Natural killer cell (primary cell): ENCODE measurements around the gene ERICH3. TPM values are rescaled to one million over a fixed set of nuclear protein-coding genes. Genes with fewer than 3 reads are reported as not detected.

ENCODE experiments used
- ATAC-seq, 3 donors: fragments of 150-1000 bp in 2 of 3; fragments of 200-7000 bp in 1 of 3; cut with Tn5 transposase; 1 replicate in 1 of 3; 2 replicates in 2 of 3; pipeline ENCODE4 v1.10.0; 2021; ENCODE audit warnings: mild to moderate bottlenecking in 2 of 3, moderate library complexity in 2 of 3
- DNase-seq, 2 donors: peaks; one replicate each; pipeline versions ENCODE4 v3.0.0 to v3.0.0-alpha.2; 2013 to 2021; ENCODE audit warnings: mixed read lengths in 1 of 2
- H3K27ac ChIP-seq: one replicate; pipeline ENCODE4 v1.5.1; 2013; ENCODE audit warnings: mild to moderate bottlenecking, low read length
- H3K27me3 ChIP-seq: one replicate; pipeline ENCODE4 v1.6.1; 2013; ENCODE audit warnings: low read length; ENCODE audit not compliant: control insufficient read depth, insufficient read depth
- H3K36me3 ChIP-seq: one replicate; pipeline ENCODE4 v1.6.1; 2013; ENCODE audit warnings: low read length; ENCODE audit not compliant: control insufficient read depth, insufficient read depth
- H3K4me1 ChIP-seq: one replicate; pipeline ENCODE4 v1.6.1; 2013; ENCODE audit warnings: low read length; ENCODE audit not compliant: control insufficient read depth, insufficient read depth
- H3K4me3 ChIP-seq: one replicate; pipeline ENCODE4 v1.5.1; 2013; ENCODE audit warnings: low read length
- H3K9me3 ChIP-seq: one replicate; pipeline ENCODE4 v1.6.1; 2013; ENCODE audit warnings: low read length; ENCODE audit not compliant: control insufficient read depth, insufficient read depth
- H3K27ac Mint-ChIP-seq, 2 donors: one replicate each; pipeline ENCODE4 v1.8.0; 2022; ENCODE audit warnings: mild to moderate bottlenecking in 2 of 2, mixed read lengths in 2 of 2, moderate library complexity in 1 of 2
- H3K27me3 Mint-ChIP-seq, 2 donors: one replicate each; pipeline ENCODE4 v1.8.0; 2022; ENCODE audit warnings: low read depth in 2 of 2, mixed read lengths in 2 of 2
- H3K36me3 Mint-ChIP-seq: one replicate; pipeline ENCODE4 v1.8.0; 2022; ENCODE audit warnings: mixed read lengths
- H3K4me1 Mint-ChIP-seq, 2 donors: one replicate each; pipeline ENCODE4 v1.8.0; 2022; ENCODE audit warnings: mixed read lengths in 2 of 2
- H3K4me3 Mint-ChIP-seq: one replicate; pipeline ENCODE4 v1.8.0; 2022; ENCODE audit warnings: mild to moderate bottlenecking, moderate library complexity, mixed read lengths
- H3K9me3 Mint-ChIP-seq, 2 donors: one replicate each; pipeline ENCODE4 v1.8.0; 2022; ENCODE audit warnings: mixed read lengths in 2 of 2
- WGBS: methylation state at CpG from one replicate; pipeline ENCODE4 v1.1.7; 2013; ENCODE audit warnings: missing lambda C conversion rate; ENCODE audit not compliant: insufficient coverage; 5-methylcytosine and 5-hydroxymethylcytosine counted together
- intact Hi-C: fragments of 100-400 bp; cut with micrococcal nuclease; formaldehyde crosslinking; loops from one replicate; pipeline ENCODE4 v1.14.2; 2022
- total RNA-seq, 4 donors: library from RNA; stranded (reverse); fragments of 120-200 nt in 1 of 4; gene quantifications; one replicate each; pipeline versions ENCODE4 v1.2.3 to v1.2.4, GENCODE V29; 2013 to 2022
- TF ChIP-seq, protein P1 (sequence below): fragments of 200-600 bp; IDR thresholded peaks from one replicate; pipeline ENCODE4 v1.8.0; 2022; ENCODE audit warnings: antibody characterized with exemption

The ERICH3 gene
- total RNA-seq, 3 donors from 2014 or later (not counting 1 experiment from before 2014, with no cell fraction given), result 0.64 to 1.0 (median 0.68) TPM

DNA sequence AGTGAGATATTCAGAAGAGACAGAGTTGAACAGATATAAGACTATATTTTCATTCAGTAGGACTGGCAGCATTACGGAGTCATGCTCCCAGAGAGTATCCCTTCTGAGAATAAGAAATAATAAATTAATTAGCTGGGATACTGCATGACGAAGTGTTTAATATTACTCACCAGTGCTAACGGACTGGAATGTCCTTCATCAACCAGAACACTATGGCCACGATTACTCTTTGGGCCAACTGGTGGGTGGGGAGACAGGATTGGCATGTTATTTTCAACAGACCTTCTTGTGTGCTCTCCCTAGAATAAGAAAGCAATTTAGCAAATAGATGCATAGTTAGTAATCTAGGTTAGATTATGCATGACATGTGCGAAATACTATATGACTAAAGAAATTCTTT lies 32.4 kb downstream of the ERICH3 start:
- Histone ChIP-seq H3K4me3 (no peak overlapping the region), H3K36me3 (no peaks in the 10 kb centered on the region), H3K27me3 (no peaks in the 10 kb centered on the region), H3K4me1 (no peaks in the 10 kb centered on the region), H3K9me3 (no peaks in the 10 kb centered on the region), H3K27ac (no peak overlapping the region)
- peaks cover 8 to 11% of the 10 kb centered on the region in 2 donors for H3K4me1 Mint-ChIP-seq
- TF ChIP-seq, protein P1, sequence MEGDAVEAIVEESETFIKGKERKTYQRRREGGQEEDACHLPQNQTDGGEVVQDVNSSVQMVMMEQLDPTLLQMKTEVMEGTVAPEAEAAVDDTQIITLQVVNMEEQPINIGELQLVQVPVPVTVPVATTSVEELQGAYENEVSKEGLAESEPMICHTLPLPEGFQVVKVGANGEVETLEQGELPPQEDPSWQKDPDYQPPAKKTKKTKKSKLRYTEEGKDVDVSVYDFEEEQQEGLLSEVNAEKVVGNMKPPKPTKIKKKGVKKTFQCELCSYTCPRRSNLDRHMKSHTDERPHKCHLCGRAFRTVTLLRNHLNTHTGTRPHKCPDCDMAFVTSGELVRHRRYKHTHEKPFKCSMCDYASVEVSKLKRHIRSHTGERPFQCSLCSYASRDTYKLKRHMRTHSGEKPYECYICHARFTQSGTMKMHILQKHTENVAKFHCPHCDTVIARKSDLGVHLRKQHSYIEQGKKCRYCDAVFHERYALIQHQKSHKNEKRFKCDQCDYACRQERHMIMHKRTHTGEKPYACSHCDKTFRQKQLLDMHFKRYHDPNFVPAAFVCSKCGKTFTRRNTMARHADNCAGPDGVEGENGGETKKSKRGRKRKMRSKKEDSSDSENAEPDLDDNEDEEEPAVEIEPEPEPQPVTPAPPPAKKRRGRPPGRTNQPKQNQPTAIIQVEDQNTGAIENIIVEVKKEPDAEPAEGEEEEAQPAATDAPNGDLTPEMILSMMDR, result no peak
- peaks cover 9 to 10% of the 10 kb centered on the region in 2 donors for H3K9me3 Mint-ChIP-seq
- ATAC-seq (no peak), DNase-seq (no peak)
- no peak overlapping the region for H3K4me3 Mint-ChIP-seq
- H3K27ac Mint-ChIP-seq, result no peak overlapping the region
- H3K27me3 Mint-ChIP-seq, result no peaks in the 10 kb centered on the region
- intact Hi-C loops, result no loop called here
- WGBS, result 83% methylated on average over 4 of the region's 5 CpGs
- no peaks in the 10 kb centered on the region for H3K36me3 Mint-ChIP-seq

DNA sequence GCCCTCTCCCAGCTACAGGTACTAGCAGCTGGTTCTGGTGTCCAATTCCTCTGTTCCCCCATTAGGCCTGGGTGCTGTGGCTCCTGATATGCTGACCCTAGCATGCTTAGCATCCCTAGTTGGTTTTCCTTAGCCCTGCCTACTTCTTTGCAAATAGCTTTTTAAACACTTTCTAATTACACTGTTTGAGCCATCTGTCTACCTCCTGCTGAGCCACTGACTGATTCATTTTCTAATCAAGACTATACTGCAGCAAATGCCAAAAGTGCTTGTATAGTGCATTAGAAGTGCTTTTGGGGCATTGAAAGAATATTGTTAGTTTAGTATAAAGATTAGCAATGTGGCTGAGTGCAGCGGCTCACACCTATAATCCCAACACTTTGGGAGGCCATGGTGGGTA lies 36.3 kb downstream of the ERICH3 start:
- Mint-ChIP-seq H3K4me1 (no peaks in the 10 kb centered on the region), H3K4me3 (no peak overlapping the region), H3K27me3 (no peaks in the 10 kb centered on the region), H3K36me3 (no peaks in the 10 kb centered on the region), H3K27ac (no peak overlapping the region), H3K9me3 (peaks cover 0 to 2% of the 10 kb centered on the region in 2 donors)
- H3K27me3 ChIP-seq, result no peaks in the 10 kb centered on the region
- H3K27ac ChIP-seq, result no peak overlapping the region
- no peaks in the 10 kb centered on the region for H3K36me3 ChIP-seq
- no peaks in the 10 kb centered on the region for H3K9me3 ChIP-seq
- no CpG with 5 or more reads among the region's 1 CpG for WGBS
- TF ChIP-seq, protein P1, result no peak
- H3K4me3 ChIP-seq, result no peak overlapping the region
- intact Hi-C loops, result no loop called here
- DNase-seq (no peak), ATAC-seq (no peak)
- H3K4me1 ChIP-seq, result no peaks in the 10 kb centered on the region

GRCh38 chr1:74629283-74629682 lies 44.3 kb downstream of the ERICH3 start:
- H3K36me3 ChIP-seq, result no peaks in the 10 kb centered on the region
- H3K27me3 Mint-ChIP-seq, result peaks cover 0 to 3% of the 10 kb centered on the region in 2 donors
- H3K9me3 Mint-ChIP-seq, result peaks cover 0 to 5% of the 10 kb centered on the region in 2 donors
- no peak for ATAC-seq
- no peaks in the 10 kb centered on the region for H3K27me3 ChIP-seq
- intact Hi-C loops, result no loop called here
- no peaks in the 10 kb centered on the region for H3K4me1 Mint-ChIP-seq
- TF ChIP-seq, protein P1, result no peak
- no peaks in the 10 kb centered on the region for H3K36me3 Mint-ChIP-seq
- no peak overlapping the region for H3K4me3 Mint-ChIP-seq
- H3K27ac Mint-ChIP-seq, result no peak overlapping the region
- H3K27ac ChIP-seq, result no peak overlapping the region
- DNase-seq, result no peak
- H3K4me1 ChIP-seq, result no peaks in the 10 kb centered on the region
- no peaks in the 10 kb centered on the region for H3K9me3 ChIP-seq
- H3K4me3 ChIP-seq, result no peak overlapping the region
- WGBS, result 64% methylated on average over 2 of the region's 2 CpGs

GRCh38 chr1:74623716-74624115 lies 49.9 kb downstream of the ERICH3 start:
- Histone ChIP-seq H3K4me1 (no peaks in the 10 kb centered on the region), H3K9me3 (no peaks in the 10 kb centered on the region), H3K36me3 (no peaks in the 10 kb centered on the region), H3K27me3 (no peaks in the 10 kb centered on the region), H3K4me3 (no peak overlapping the region), H3K27ac (no peak overlapping the region)
- Mint-ChIP-seq H3K36me3 (no peaks in the 10 kb centered on the region), H3K27ac (no peak overlapping the region), H3K9me3 (peaks cover 0 to 4% of the 10 kb centered on the region in 2 donors), H3K4me3 (no peak overlapping the region), H3K27me3 (peaks cover 0 to 3% of the 10 kb centered on the region in 2 donors), H3K4me1 (no peaks in the 10 kb centered on the region)
- intact Hi-C loops, result no loop called here
- ATAC-seq, result no peak
- WGBS, result 80% methylated on average over 2 of the region's 2 CpGs
- no peak for DNase-seq
- TF ChIP-seq, protein P1, result no peak
